OCI-LY3 (cell line): ENCODE results near the gene FBXO28.

Source experiments
- H2AFZ ChIP-seq: fragments of 200-600, 300-600 bp; shearing (Covaris generic); 2 replicates; pipeline ENCODE4 v1.6.0; 2014; ENCODE audit warnings: antibody characterized with exemption, low read depth, low read length
- H3K27ac ChIP-seq: fragments of 200-600, 300-600 bp; sonication (generic); 2 replicates; pipeline ENCODE4 v1.5.1; 2014; ENCODE audit warnings: mild to moderate bottlenecking, low read length, moderate library complexity, mixed read lengths
- H3K27me3 ChIP-seq: fragments of 200-600, 300-600 bp; sonication (generic); 2 replicates; pipeline ENCODE4 v1.6.1; 2014; ENCODE audit warnings: low read depth, low read length, mixed read lengths
- H3K36me3 ChIP-seq: fragments of 200-600, 300-600 bp; sonication (generic); replicated peaks from 2 replicates; pipeline ENCODE3; 2014; ENCODE audit warnings: low read depth, low read length, mixed read lengths
- H3K4me1 ChIP-seq: fragments of 300-600, 200-600 bp; sonication (generic); 2 replicates; pipeline ENCODE4 v1.6.1; 2014; ENCODE audit warnings: low read length, mixed read lengths
- H3K4me2 ChIP-seq: fragments of 200-600, 300-600 bp; sonication (generic); 2 replicates; pipeline ENCODE4 v1.6.1; 2014; ENCODE audit warnings: low read length, mixed read lengths
- H3K4me3 ChIP-seq: fragments of 300-600, 200-600 bp; sonication (generic); 2 replicates; pipeline ENCODE4 v1.5.1; 2014; ENCODE audit warnings: antibody characterized with exemption, mild to moderate bottlenecking, low read length, moderate library complexity
- H3K79me2 ChIP-seq: fragments of 300-600, 200-600 bp; shearing (Covaris generic); 2 replicates; pipeline ENCODE4 v1.6.1; 2014; ENCODE audit warnings: mild to moderate bottlenecking, low read length, mixed read lengths
- H3K9ac ChIP-seq: fragments of 300-600, 200-600 bp; shearing (Covaris generic); 2 replicates; pipeline ENCODE4 v1.6.0; 2014; ENCODE audit warnings: mild to moderate bottlenecking, low read length, moderate library complexity
- H3K9me3 ChIP-seq: fragments of 200-600, 300-600 bp; shearing (Covaris generic); 2 replicates; pipeline ENCODE4 v1.6.1; 2014; ENCODE audit warnings: low read length, mixed read lengths; ENCODE audit not compliant: insufficient read depth
- H4K20me1 ChIP-seq: fragments of 200-600, 300-600 bp; sonication (generic); 2 replicates; pipeline ENCODE4 v1.6.1; 2016; ENCODE audit warnings: low read length, mixed read lengths; ENCODE audit not compliant: insufficient read depth
- CTCF ChIP-seq: fragments of 200-600, 300-600 bp; sonication (generic); IDR thresholded peaks from 2 replicates; pipeline ENCODE4 v1.5.1; 2014; ENCODE audit warnings: antibody characterized with exemption, low read length, low read depth
- EZH2phosphoT487 ChIP-seq: fragments of 200-600 bp; shearing (Covaris generic); IDR thresholded peaks from 2 replicates; pipeline ENCODE4 v1.6.1; 2018; ENCODE audit warnings: antibody characterized with exemption, mixed run types, low read depth

FBXO28 gene

GRCh38 chr1:224185208-224185607, 71.3 kb downstream of the FBXO28 start:
- H2AFZ ChIP-seq: no peak overlapping the region
- H3K4me3 ChIP-seq: peak overlapping the region; percentile 85; the same call in 1 of the 2 replicates
- peaks cover 52% of the 10 kb centered on the region for H3K4me1 ChIP-seq
- no peak overlapping the region for H3K27ac ChIP-seq
- H3K9me3 ChIP-seq: no peaks in the 10 kb centered on the region
- H4K20me1 ChIP-seq: peaks cover 58% of the 10 kb centered on the region
- H3K79me2 ChIP-seq: peaks cover 71% of the 10 kb centered on the region
- no peak overlapping the region for H3K9ac ChIP-seq
- H3K4me2 ChIP-seq: peak overlapping the region; percentile 71; the same call in 1 of the 2 replicates
- no peak for TF ChIP-seq EZH2phosphoT487
- H3K27me3 ChIP-seq: no peaks in the 10 kb centered on the region
- peaks cover 46% of the 10 kb centered on the region for H3K36me3 ChIP-seq

GRCh38 chr1:224188286-224188685, 74.4 kb downstream of the FBXO28 start:
- H3K4me1 ChIP-seq: peaks cover 55% of the 10 kb centered on the region
- H3K36me3 ChIP-seq: peaks cover 55% of the 10 kb centered on the region
- peaks cover 85% of the 10 kb centered on the region for H3K79me2 ChIP-seq
- H3K27me3 ChIP-seq: no peaks in the 10 kb centered on the region
- peaks cover 68% of the 10 kb centered on the region for H4K20me1 ChIP-seq
- H3K27ac ChIP-seq: no peak overlapping the region
- no peak for TF ChIP-seq CTCF
- no peaks in the 10 kb centered on the region for H3K9me3 ChIP-seq
- H3K4me3 ChIP-seq: no peak overlapping the region
- H3K4me2 ChIP-seq: no peak overlapping the region
- H2AFZ ChIP-seq: no peak overlapping the region
- no peak overlapping the region for H3K9ac ChIP-seq

- Histone ChIP-seq H3K4me1 (peaks cover 58% of the 10 kb centered on the region), H3K36me3 (peaks cover 64% of the 10 kb centered on the region), H3K27ac (no peak overlapping the region), H3K27me3 (no peaks in the 10 kb centered on the region), H3K79me2 (peaks cover 72% of the 10 kb centered on the region), H3K4me3 (no peak overlapping the region), H3K9me3 (no peaks in the 10 kb centered on the region), H2AFZ (no peak overlapping the region), H3K9ac (no peak overlapping the region), H3K4me2 (no peak overlapping the region), H4K20me1 (peaks cover 62% of the 10 kb centered on the region)
- TF ChIP-seq CTCF (no peak), EZH2phosphoT487 (no peak)
Measured at GRCh38 chr1:224189561-224189960, 75.7 kb downstream of the FBXO28 start.

- peaks cover 52% of the 10 kb centered on the region for H3K4me1 ChIP-seq
- no peaks in the 10 kb centered on the region for H3K9me3 ChIP-seq
- no peak for TF ChIP-seq EZH2phosphoT487
- H3K4me3 ChIP-seq: peak overlapping the region; percentile 13; the same call in 1 of the 2 replicates
- H3K4me2 ChIP-seq: peak overlapping the region; percentile 54
- H2AFZ ChIP-seq: no peak overlapping the region
- H3K27ac ChIP-seq: peak overlapping the region; percentile 72
- peaks cover 38% of the 10 kb centered on the region for H4K20me1 ChIP-seq
- H3K36me3 ChIP-seq: peaks cover 47% of the 10 kb centered on the region
- H3K27me3 ChIP-seq: no peaks in the 10 kb centered on the region
- H3K79me2 ChIP-seq: peaks cover 45% of the 10 kb centered on the region
- H3K9ac ChIP-seq: 0 out of 2 replicates have a peak overlapping the region, but pooled peaks have one; percentile 5
Measured at GRCh38 chr1:224192082-224192788, 78.3 kb downstream of the FBXO28 start.

- no peaks in the 10 kb centered on the region for H3K27me3 ChIP-seq
- peaks cover 33% of the 10 kb centered on the region for H3K79me2 ChIP-seq
- H4K20me1 ChIP-seq: peaks cover 27% of the 10 kb centered on the region
- no peaks in the 10 kb centered on the region for H3K9me3 ChIP-seq
- H3K4me1 ChIP-seq: peaks cover 49% of the 10 kb centered on the region
- TF ChIP-seq EZH2phosphoT487: no peak
- H3K9ac ChIP-seq: no peak overlapping the region
- H3K4me2 ChIP-seq: 0 out of 2 replicates have a peak overlapping the region, but pooled peaks have one; percentile 15
- H3K36me3 ChIP-seq: peaks cover 37% of the 10 kb centered on the region
- H3K27ac ChIP-seq: 0 out of 2 replicates have a peak overlapping the region, but pooled peaks have one; percentile 2
- H3K4me3 ChIP-seq: no peak overlapping the region
- no peak overlapping the region for H2AFZ ChIP-seq
Measured at GRCh38 chr1:224193319-224193966, 79.5 kb downstream of the FBXO28 start.
